GM19025 (cell line): Measurements from ENCODE around the gene DHCR7.

Source experiments
- ATAC-seq: cut with Tn5 transposase; IDR thresholded peaks from one replicate; pipeline ENCODE4 v1.9.1; 2021; ENCODE audit warnings: mild to moderate bottlenecking, low read depth, moderate library complexity; ENCODE audit not compliant: unreplicated experiment

Gene DHCR7, protein sequence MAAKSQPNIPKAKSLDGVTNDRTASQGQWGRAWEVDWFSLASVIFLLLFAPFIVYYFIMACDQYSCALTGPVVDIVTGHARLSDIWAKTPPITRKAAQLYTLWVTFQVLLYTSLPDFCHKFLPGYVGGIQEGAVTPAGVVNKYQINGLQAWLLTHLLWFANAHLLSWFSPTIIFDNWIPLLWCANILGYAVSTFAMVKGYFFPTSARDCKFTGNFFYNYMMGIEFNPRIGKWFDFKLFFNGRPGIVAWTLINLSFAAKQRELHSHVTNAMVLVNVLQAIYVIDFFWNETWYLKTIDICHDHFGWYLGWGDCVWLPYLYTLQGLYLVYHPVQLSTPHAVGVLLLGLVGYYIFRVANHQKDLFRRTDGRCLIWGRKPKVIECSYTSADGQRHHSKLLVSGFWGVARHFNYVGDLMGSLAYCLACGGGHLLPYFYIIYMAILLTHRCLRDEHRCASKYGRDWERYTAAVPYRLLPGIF

DNA sequence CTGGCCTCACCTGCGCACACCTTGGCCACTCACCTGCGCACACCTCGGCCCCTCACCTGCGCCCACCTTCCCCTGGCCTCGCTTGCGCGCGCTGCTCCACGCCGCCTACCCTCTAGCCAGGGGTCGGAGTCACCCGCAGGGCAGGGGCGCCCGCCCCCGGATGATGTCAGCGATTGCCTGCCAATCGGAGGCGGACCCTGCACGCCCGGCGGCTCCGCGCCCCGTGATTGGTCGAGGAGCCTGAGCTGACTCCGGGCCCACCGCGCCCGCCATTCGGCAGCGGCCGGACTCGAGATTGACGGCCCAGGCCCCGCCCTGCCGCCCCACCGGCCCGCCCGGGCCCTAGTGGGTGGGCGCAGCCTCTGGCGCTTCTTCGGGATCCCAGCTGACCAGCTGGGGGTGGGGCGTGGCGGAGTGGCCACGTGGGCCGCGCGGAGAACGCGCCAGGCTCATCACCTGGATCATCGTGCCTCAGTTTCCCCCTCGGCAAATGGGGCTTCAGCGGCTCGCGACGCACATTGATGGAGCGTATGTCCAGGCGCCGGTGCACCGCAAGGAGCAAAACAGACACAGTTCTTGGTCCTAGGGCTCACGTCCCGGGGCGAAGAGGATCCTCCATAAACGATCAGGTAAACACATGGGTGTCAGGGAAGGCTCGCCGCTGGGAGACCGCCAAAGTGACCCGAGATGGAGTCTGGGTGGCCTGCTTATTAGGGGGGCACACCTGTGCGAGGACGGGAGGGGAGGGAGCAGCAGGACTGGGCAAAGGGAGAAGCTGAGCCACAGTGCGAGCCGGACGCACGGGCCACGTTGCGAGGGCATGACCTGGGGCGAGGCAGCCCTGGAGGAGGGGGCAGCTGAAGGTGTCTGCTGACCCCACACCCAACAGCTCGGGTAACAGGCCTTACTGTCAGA lies at the start of gene DHCR7:
TSS of gene DHCR7 (minus strand) at position 137 of the 915 bp plus-strand sequence. CDS start 3,441 bp downstream, outside the sequence.
- ATAC-seq = peak; percentile 84

DNA sequence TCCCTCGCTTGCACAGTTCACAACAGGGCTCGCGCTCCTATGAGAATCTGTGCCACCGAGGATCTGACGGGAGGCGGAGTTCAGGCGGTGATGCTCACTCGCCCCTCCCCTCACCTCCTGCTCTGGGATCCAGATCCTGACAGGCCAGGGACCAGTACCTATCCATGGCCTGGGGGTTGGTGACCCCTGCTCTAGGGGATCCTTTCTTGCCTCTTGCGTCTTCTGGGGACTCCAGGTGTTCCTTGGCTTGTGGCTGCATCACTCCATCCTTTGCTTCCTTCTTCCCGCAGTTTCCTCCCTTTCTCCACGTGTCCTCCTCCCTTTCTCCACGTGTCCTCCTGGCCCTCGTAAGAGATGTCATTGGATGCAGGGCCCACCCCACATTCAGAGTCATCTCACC lies 48.2 kb upstream of the DHCR7 start:
- no peak for ATAC-seq

DNA sequence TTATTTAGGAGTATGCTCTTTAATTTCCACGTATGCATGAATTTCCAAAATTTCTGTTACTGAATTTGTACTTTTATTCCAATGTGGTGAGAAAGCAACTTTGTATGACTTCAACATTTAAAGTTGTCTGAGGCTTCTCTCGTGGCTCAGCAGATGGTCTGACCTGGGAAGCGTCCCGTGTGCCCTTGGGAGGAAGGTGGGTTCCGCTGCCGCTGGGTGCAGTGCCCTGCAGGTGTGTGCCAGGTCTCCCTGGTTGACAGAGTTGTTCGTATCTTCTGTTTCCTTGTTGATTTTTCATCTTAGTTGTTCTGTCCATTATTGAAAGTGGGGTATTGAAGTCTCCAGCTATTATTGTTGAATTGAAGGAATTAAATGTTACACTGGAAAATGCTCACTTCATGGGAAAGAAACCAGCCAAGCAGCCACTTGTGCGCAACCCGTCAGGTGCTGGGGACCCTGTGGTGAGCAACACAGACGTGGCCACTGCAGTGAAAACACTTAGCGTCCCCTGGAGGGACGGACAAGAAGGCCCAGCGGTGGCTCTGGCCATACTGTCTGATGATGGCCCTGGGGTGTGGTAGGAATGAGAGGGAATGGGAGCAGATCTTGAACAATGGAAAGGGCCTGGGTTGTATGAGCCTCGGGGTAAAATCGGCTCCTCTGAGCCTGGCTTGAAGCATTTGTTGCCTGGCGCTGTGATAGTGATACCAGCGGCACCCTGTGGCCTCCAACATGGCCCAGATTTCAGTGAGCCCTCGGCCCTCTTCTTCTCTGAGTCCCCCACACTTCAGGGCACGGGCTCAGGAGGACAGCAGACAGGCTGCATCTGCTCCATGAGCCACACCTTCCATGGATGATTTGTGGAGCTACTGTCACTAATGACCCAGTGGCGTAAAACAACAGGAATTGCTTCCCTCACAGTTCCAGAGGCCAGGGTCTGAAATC lies 47.4 kb upstream of the DHCR7 start:
- ATAC-seq = no peak

DNA sequence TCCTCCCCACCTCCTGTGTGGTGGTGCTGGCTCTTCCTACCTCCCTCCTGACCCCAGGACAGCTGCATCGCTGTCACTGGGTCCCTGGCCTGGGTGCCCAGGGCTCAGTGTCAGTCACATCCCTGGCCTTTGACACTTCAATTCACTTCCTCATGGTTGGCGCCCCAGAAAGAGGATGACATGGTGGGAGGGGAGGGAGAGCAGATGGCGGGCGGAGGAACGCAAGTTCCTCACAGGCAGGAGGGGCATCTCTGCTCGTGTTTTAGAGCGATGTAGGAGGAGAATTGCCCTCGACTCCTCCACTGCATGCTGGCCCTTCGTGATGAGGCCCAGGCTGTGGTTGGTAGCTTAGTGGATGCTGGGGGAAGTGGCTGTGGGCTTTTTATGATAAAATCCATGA lies 43.7 kb upstream of the DHCR7 start:
- no peak for ATAC-seq

DNA sequence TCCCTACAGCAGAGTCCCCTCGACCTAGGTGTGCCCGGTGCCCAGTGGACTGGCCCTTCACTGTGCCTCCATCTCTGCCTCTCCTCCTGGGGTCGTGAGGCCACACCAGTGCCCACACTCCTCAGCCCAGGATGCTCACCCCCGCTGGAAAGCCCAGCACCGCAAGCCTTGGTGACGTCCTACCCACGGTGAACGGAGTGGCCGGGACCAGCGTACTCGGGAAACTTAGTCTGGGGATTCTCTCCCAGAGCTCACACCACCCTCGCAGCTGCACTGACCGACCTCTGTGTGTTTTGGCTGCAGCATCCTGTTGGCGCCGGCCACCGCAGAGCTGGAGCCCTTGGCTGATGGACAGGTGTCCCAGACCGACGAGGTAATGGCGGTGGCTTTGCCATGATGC lies 43.3 kb upstream of the DHCR7 start:
- no peak for ATAC-seq

DNA sequence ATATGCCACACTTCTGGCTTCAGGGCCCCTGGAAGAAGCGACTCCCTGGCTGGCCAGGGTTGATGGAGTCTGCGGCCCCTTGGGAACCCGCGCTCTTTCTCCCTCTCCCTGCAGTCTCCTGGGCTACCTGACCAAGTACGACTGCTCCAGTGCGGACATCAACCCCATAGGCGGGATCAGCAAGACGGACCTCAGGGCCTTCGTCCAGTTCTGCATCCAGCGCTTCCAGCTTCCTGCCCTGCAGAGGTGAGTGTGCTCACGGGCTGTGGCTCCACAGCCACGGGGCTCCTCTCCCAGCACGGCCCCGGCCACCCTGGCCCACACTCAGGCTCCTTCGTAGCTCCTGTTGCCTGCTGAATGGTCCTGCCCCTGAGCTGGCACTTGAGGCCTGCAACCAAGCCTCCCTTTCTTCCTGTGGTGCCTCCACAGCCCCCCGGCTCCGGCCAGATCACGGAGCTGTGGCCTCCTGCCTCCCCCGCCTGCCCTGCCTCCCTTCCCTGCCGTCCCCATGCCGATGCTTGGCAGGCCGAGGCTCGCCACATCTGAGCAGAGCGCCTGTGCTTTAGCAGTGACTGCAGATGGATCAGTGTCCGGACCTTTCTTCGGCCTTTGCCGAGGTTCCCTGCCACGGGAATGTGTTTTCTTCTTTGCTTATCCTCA lies 42.7 kb upstream of the DHCR7 start:
- no peak for ATAC-seq

DNA sequence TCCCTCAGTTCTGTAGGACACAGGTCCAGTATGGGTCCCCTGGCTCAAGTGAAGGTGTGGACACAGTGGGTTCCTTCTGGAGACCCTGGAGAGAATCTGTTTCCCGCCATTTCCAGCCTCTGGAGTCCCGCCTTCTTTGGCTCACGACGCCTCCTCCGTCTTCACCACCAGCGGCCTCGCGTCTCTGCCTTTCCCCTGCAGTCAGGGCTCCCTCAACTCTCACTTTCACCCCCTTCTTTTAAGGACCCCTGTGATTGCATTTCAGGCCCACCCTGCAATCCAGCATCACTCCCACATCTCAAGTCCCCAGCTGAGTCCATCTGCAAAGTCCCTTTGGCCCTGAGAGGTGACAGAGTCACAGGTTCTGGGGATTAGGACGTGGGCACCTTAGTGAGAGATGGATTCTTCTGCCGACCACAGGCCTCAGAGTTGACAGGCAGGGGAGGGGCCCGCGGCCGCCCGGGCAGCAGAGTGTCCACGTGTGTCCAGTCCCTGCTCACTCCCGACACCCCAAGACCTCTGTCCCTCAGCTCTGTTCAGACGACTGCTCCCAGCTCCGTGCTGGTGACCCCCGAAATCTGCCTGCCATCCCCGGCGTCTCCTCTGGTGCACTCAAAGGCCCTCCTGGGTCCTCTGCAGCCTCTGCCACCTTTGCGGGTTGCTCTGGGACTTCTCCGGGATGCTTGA lies 42.0 kb upstream of the DHCR7 start:
- no peak for ATAC-seq

DNA sequence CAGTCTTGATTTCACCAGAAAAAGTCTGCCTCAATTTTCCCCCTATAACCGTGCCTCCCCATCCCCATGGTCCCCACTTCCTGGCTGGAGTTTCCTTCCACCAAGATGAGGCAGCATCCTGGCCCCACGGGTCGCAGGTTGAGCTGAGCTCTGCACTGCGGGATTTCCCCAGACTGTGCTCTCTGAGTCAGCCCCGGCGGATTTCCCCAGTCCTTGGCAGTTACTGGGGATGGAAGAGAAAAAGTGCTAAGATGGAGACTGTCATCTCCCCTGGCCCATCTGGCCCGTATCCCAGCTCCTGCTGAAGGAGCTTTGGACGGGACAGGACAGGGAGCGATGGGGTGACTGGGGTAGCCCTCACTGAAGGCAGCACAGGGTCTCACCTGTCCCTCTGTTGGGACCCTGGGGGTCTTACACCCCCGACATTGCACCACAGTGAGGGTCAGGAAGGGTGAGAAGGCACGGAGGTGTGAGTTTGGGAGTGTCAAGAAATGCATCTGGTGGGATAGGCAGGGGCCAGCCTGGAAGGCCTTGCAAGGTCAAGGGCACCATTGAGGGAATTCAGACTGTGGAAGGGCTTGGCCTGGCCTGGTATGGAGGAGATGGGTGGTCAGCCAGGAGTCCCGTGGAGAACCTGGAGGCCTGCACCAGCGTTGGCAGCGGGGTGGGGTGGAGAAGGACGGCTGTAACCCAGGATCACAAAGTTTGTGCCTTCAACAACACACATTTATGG lies 41.3 kb upstream of the DHCR7 start:
- no peak for ATAC-seq

DNA sequence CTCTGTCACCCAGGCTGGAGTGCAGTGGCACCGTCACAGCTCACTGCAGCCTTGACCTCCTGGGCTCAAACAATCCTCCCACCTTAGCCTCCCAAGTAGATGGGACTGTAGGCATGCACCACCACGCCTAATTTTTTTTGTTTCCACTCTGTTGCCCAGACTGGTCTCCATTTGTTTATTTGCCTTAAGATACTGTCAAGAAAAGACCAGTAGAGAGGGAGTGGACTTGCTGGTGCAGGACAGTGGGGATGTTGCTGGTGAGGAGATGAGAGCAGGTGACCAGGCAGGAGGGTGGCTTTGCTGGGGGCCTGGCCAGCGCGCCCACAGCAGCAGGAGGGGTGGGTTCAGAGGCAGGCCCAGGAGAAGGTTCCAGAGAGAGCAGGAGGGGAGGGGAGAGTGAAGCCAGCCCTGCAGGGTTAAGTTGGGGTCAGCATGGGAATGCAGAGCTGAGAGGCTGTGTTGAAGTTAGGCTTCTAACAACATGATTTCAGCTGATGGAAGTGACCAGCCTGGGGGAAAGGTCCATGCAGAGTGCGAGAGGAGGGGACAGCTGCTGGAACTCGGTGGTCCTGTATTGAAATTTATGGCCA lies 40.6 kb upstream of the DHCR7 start:
- no peak for ATAC-seq

DNA sequence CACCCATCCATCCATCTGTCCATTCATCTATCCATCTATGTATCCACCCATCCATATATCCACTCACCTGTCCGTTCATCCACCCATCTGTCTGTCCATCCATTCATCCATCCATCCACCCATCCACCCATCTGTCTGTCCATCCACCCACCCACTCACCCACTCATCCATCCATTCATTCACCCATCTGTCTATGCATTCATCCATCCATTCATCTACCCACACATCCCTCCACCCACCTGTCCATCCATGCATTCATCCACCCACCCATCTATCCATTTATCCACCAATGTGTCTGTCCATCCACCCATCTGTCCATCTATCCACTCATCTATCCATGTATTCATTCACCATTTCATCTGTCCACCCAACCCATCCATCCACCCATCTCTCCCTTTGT lies 38.1 kb upstream of the DHCR7 start:
- no peak for ATAC-seq

DNA sequence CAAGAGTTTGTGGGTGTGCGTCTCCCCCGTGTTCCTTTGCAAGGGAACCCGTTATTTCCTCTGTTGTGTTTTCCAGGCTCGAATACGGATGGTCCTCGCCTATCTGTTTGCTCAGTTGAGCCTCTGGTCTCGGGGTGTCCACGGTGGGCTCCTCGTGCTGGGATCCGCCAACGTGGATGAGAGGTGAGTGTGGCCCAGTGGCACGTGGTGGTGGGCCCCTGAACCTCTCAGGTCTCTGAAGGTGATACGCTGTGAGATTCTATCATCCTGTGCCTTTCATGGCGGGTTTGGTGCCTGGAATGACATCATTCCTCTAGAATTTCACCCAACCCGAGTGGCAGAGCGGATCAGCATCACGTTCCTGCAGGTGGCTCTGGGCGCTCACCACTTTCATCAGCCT lies 37.3 kb upstream of the DHCR7 start:
- no peak for ATAC-seq

DNA sequence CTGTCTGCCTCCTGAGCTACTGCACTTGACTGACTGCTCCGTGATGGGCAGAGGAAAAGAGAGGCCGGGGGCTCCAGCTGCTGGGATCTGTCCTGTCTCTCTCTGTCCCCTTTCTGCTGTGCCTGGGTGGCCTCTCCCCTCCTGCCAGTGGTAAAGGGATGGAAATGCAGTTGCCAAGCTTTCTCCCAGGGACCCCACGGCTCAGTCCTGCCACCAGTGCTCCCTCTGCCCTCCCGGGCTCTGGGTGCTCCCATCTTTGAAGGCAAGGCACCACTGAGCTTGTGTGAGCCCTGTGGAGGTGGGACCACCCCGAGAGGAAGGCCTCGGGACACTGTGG lies 36.8 kb upstream of the DHCR7 start:
- ATAC-seq = no peak

DNA sequence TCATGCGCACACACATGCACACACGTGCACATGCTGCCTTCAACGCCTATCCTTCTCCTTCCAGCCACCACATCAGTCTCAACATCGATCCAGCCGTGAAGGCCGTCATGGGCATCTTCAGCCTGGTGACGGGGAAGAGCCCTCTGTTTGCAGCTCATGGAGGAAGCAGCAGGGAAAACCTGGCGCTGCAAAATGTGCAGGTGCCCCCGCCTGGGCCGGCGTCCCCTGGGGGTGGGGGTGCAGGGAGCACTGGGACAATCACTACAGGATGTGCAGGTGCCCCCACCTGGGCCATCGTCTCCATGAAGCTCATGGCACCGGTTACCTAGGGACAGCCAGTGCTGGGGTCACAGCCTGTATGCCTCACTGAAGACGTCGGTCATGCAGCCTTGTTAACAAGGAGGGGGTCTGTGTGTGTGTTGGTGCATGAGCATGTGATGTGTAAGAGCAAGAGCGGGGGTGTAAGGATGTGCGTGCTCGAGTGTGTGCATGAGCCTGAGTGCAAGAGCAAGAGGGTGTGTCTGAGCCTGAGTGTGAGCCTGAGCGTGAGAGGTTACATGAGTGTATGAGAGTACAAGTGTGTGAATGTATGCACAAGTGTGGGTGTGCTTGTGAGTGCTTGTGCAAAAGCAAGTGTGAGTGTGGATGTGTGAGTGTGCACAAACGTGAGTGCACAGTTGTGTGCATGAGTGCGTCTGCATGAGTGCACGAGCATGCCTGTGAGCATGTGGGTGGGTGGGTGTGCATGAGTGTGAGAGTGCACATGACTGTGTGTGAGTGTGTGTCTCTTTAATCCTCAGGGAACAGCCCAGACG lies 36.3 kb upstream of the DHCR7 start:
- no peak for ATAC-seq

DNA sequence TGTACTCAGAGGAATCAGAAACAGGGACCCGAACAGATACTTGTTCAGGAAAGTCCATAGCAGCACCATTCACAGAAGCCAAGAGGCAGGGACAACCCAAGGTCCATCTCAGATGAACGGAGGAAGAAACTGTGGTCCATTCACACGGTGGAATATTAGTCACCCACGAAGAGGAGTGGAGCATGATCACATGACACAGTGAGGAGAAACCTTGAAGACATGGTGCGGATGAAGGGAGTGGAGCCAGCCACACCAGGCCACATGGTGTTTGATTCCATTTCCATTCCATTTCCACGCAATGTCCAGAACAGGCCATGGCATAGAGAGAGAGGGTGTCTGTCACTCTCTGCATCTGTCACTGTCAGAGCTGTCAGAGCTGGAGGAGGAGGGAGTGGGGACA lies 35.5 kb upstream of the DHCR7 start:
- no peak for ATAC-seq

DNA sequence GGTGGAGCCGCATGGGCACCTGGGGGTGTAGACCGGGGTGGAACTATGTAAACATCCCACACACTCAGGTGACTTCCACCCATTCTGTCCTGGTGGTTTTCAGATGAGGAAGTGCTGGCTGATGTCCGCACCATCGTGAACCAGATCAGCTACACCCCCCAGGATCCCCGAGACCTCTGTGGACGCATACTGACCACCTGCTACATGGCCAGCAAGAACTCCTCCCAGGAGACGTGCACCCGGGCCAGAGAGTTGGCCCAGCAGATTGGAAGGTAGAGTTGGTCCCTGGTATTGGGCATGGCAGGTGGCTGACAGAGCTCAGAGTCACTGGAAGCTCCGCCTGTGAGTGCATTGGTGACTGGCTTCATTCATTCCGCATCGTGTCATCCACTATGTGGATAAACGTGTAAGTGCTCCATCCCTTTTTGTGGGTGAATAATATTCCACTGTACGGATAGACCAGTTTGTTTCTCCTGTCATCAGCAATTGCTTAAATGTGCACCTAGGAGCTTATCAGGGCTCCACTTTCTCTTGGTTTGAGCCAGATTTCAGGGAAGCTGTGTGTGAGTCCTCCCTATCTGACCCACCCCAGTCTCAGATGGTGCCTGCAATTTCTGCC lies 34.7 kb upstream of the DHCR7 start:
- no peak for ATAC-seq

DNA sequence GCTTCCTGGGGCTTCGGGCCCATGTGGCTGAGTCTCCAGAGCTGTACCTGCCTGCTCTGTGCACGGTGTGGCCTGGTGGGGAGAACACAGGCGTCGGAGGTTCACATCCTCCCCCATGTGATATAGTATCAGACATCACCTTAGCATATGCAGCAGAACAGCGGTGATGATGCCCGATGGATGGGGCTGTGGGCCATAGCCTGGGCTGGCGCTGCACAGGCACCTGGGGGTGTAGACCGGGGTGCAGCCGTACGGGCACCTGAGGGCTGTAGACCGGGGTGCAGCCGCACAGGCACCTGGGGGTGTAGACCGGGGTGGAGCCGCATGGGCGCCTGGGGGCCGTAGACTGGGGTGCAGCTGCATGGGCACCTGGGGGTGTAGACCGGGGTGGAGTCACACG lies 34.0 kb upstream of the DHCR7 start:
- ATAC-seq = no peak
